H1 (cell line): ENCODE data around the gene AGAP1. TPM values are rescaled to one million over a fixed set of nuclear protein-coding genes. Genes with fewer than 3 reads are reported as not detected.

Experiments
- CTCF ChIA-PET: fragments of 300-600 bp; sonication (Branson Sonifier 250); formaldehyde crosslinking; loops from one replicate; lab custom pipeline; 2021; ENCODE audit not compliant: partially characterized antibody; lab: Charles Lee
- POLR2A ChIA-PET: fragments of 300-600 bp; sonication (Branson Sonifier 250); formaldehyde crosslinking; loops from one replicate; lab custom pipeline; 2021; ENCODE audit warnings: inconsistent platforms; ENCODE audit not compliant: partially characterized antibody; lab: Charles Lee
- DNase-seq, 2 experiments: peaks; one replicate each; pipeline versions ENCODE4 v3.0.0 to v3.0.0-alpha.2; 2010 to 2022; ENCODE audit warnings: low spot score in 2 of 2, low read depth in 1 of 2, mixed read lengths in 1 of 2
- FAIRE-seq: peaks from 2 replicates; lab custom pipeline; 2011; peaks lifted over from hg19 to GRCh38; lab: Jason Lieb, UNC
- H2AFZ ChIP-seq: 2 replicates; pipeline ENCODE4 v1.8.1; 2012; ENCODE audit warnings: low read length, inconsistent platforms
- H2AK5ac ChIP-seq: 2 replicates; pipeline ENCODE4 v1.6.1; 2013; ENCODE audit warnings: low read depth, low read length
- H2BK120ac ChIP-seq: replicated peaks from 2 replicates; pipeline ENCODE3; 2013; ENCODE audit warnings: low read depth, low read length, inconsistent platforms
- H2BK12ac ChIP-seq: 2 replicates; pipeline ENCODE4 v1.6.1; 2013; ENCODE audit warnings: low read depth, low read length
- H2BK15ac ChIP-seq: 2 replicates; pipeline ENCODE4 v1.6.1; 2013; ENCODE audit warnings: low read length
- H2BK20ac ChIP-seq: 2 replicates; pipeline ENCODE4 v1.6.1; 2013; ENCODE audit warnings: low read length
- H2BK5ac ChIP-seq: 2 replicates; pipeline ENCODE4 v1.6.1; 2013; ENCODE audit warnings: low read depth, low read length
- H3K14ac ChIP-seq: 2 replicates; pipeline ENCODE4 v1.6.1; 2013; ENCODE audit warnings: inconsistent platforms; ENCODE audit not compliant: insufficient read length
- H3K18ac ChIP-seq: 2 replicates; pipeline ENCODE4 v1.6.1; 2013; ENCODE audit warnings: low read length; ENCODE audit errors: extremely low read depth
- H3K23ac ChIP-seq: 2 replicates; pipeline ENCODE4 v1.6.1; 2013; ENCODE audit warnings: inconsistent platforms; ENCODE audit not compliant: insufficient read length
- H3K23me2 ChIP-seq: 2 replicates; pipeline ENCODE4 v1.6.1; 2013; ENCODE audit warnings: low read depth, low read length
- H3K27ac ChIP-seq: 2 replicates; pipeline ENCODE4 v1.6.1; 2011; ENCODE audit warnings: low read depth, low read length, inconsistent platforms
- H3K27me3 ChIP-seq, 4 experiments: replicated peaks in 1 of 4; 1 replicate in 1 of 4; 2 replicates in 3 of 4; pipeline versions ENCODE4 v1.6.1 to v1.8.1; 2011 to 2013; ENCODE audit warnings: low read length in 3 of 4, mild to moderate bottlenecking in 3 of 4, inconsistent platforms in 2 of 4, mixed read lengths in 2 of 4, moderate library complexity in 1 of 4; ENCODE audit not compliant: control insufficient read depth in 3 of 4, insufficient read depth in 3 of 4; ENCODE audit errors: extremely low read depth in 1 of 4
- H3K36me3 ChIP-seq, 4 experiments: 2 replicates each; pipeline versions ENCODE4 v1.6.1 to v1.8.1; 2011 to 2013; ENCODE audit warnings: mild to moderate bottlenecking in 4 of 4, low read length in 3 of 4, moderate library complexity in 2 of 4, control low read depth in 1 of 4, inconsistent platforms in 1 of 4; ENCODE audit not compliant: insufficient read depth in 4 of 4, control insufficient read depth in 2 of 4
- H3K4ac ChIP-seq: replicated peaks from 2 replicates; pipeline ENCODE3; 2013; ENCODE audit warnings: low read length, low read depth, mixed read lengths, inconsistent platforms; ENCODE audit not compliant: insufficient read length
- H3K4me1 ChIP-seq, 4 experiments: replicated peaks in 1 of 4; 1 replicate in 1 of 4; 2 replicates in 3 of 4; pipeline versions ENCODE4 v1.6.1 to v1.8.1; 2011 to 2013; ENCODE audit warnings: low read length in 3 of 4, inconsistent platforms in 2 of 4, mixed read lengths in 1 of 4; ENCODE audit not compliant: insufficient read depth in 4 of 4, control insufficient read depth in 3 of 4
- H3K4me2 ChIP-seq, 2 experiments: 2 replicates each; pipeline versions ENCODE4 v1.6.1 to v1.8.1; 2011 to 2013; ENCODE audit warnings: low read depth in 2 of 2, low read length in 2 of 2, control low read depth in 1 of 2, inconsistent platforms in 1 of 2, mild to moderate bottlenecking in 1 of 2; ENCODE audit not compliant: insufficient read depth in 1 of 2
- H3K4me3 ChIP-seq, 4 experiments: fragments of 200-600, 300-600 bp in 1 of 4; sonication (generic), shearing (Covaris generic), sonication (Bioruptor Twin) in 1 of 4; 2 replicates each; pipeline versions ENCODE4 v1.5.1 to v1.8.1; 2011 to 2016; ENCODE audit warnings: low read length in 4 of 4, low read depth in 3 of 4, control low read depth in 2 of 4, inconsistent platforms in 2 of 4, mild to moderate bottlenecking in 2 of 4, mixed read lengths in 1 of 4, moderate library complexity in 1 of 4; ENCODE audit not compliant: insufficient read depth in 2 of 4; ENCODE audit errors: extremely low read depth in 1 of 4
- H3K56ac ChIP-seq: replicated peaks from 2 replicates; pipeline ENCODE3; 2013; ENCODE audit warnings: low read depth, mild to moderate bottlenecking, mixed read lengths, low read length, inconsistent platforms; ENCODE audit not compliant: insufficient read length
- H3K79me1 ChIP-seq: 2 replicates; pipeline ENCODE4 v1.6.1; 2013; ENCODE audit warnings: low read depth, low read length, control low read depth
- H3K79me2 ChIP-seq, 2 experiments: 2 replicates each; pipeline versions ENCODE4 v1.6.1 to v1.8.1; 2012 to 2013; ENCODE audit warnings: low read length in 2 of 2, mild to moderate bottlenecking in 2 of 2, inconsistent platforms in 1 of 2; ENCODE audit not compliant: insufficient read depth in 2 of 2, control insufficient read depth in 1 of 2
- H3K9ac ChIP-seq, 4 experiments: replicated peaks in 1 of 4; 1 replicate in 1 of 4; 2 replicates in 3 of 4; pipeline versions ENCODE4 v1.6.1 to v1.8.1; 2011 to 2013; ENCODE audit warnings: low read depth in 3 of 4, low read length in 3 of 4, control low read depth in 2 of 4, mild to moderate bottlenecking in 2 of 4, moderate library complexity in 2 of 4, inconsistent platforms in 1 of 4; ENCODE audit errors: extremely low read depth in 1 of 4
- H3K9me3 ChIP-seq, 2 experiments: 2 replicates each; pipeline versions ENCODE4 v1.6.1 to v1.8.1; 2012 to 2013; ENCODE audit warnings: mild to moderate bottlenecking in 2 of 2, moderate library complexity in 2 of 2, control low read depth in 1 of 2, inconsistent platforms in 1 of 2, low read depth in 1 of 2, low read length in 1 of 2, mixed read lengths in 1 of 2; ENCODE audit not compliant: insufficient read depth in 2 of 2
- H4K20me1 ChIP-seq, 2 experiments: replicated peaks in 1 of 2; 2 replicates each; pipeline versions ENCODE3 to v1.8.1; 2011 to 2013; ENCODE audit warnings: inconsistent platforms in 2 of 2, low read length in 2 of 2, mild to moderate bottlenecking in 1 of 2; ENCODE audit not compliant: insufficient read depth in 2 of 2, control insufficient read depth in 1 of 2
- H4K5ac ChIP-seq: 2 replicates; pipeline ENCODE4 v1.6.1; 2013; ENCODE audit warnings: low read length, low read depth, mixed read lengths, inconsistent platforms; ENCODE audit not compliant: insufficient read length
- H4K8ac ChIP-seq: 2 replicates; pipeline ENCODE4 v1.8.0; 2013; ENCODE audit warnings: mild to moderate bottlenecking, moderate library complexity, low read length, inconsistent platforms; ENCODE audit not compliant: insufficient read depth; ENCODE audit errors: extremely low read depth
- H4K91ac ChIP-seq: replicated peaks from 2 replicates; pipeline ENCODE3; 2013; ENCODE audit warnings: low read length, mixed read lengths, inconsistent platforms; ENCODE audit not compliant: insufficient read length
- BACH1 ChIP-seq: IDR thresholded peaks from 2 replicates; pipeline ENCODE4 v1.6.1; 2012; ENCODE audit warnings: low read length, improper control_type of control experiment
- KDM4A ChIP-seq: IDR thresholded peaks from one replicate; pipeline ENCODE4 v1.7.1; 2012; ENCODE audit warnings: low read depth, mild to moderate bottlenecking, moderate library complexity, low read length, inconsistent platforms; ENCODE audit not compliant: severe bottlenecking
- PHF8 ChIP-seq: fragments of 200-600 bp; sonication (generic); conservative IDR thresholded peaks from 2 replicates; pipeline ENCODE4 v1.7.1; 2012; ENCODE audit warnings: low read depth, mild to moderate bottlenecking, inconsistent platforms, low read length, moderate library complexity
- TCF12 ChIP-seq: IDR thresholded peaks from 2 replicates; pipeline ENCODE4 v1.6.1; 2011; ENCODE audit warnings: low read depth, mild to moderate bottlenecking, low read length
- TEAD4 ChIP-seq: IDR thresholded peaks from 2 replicates; pipeline ENCODE4 v1.6.1; 2012; ENCODE audit warnings: low read depth, low read length, inconsistent platforms, mixed read lengths
- WGBS, 2 experiments: shearing (Covaris generic) in 1 of 2; methylation state at CpG; one replicate each; pipeline versions ENCODE4 v1.1.6 to v1.1.7; 2013 to 2015; ENCODE audit warnings: low lambda C conversion rate in 2 of 2, mixed read lengths in 2 of 2, inconsistent platforms in 1 of 2, low coverage in 1 of 2, missing lambda C conversion rate in 1 of 2; ENCODE audit not compliant: insufficient replicate concordance in 2 of 2, insufficient coverage in 1 of 2, insufficient read length in 1 of 2; ENCODE audit errors: extremely low coverage in 1 of 2, missing lambda C conversion rate in 1 of 2; 5-methylcytosine and 5-hydroxymethylcytosine counted together
- polyA plus RNA-seq, 7 experiments: library from polyadenylated mRNA; depleted of rRNA in 3 of 7; stranded (reverse) in 5 of 7; unstranded in 2 of 7; fragments of >200 nt in 5 of 7; fragments of 200-250 nt in 2 of 7; gene quantifications; 1 replicate in 5 of 7; 2 replicates in 1 of 7; 4 replicates in 1 of 7; pipeline versions ENCODE4 v1.2.1 to v1.2.3, GENCODE V29; 2011 to 2013; ENCODE audit warnings: missing spikeins in 2 of 7, mixed read lengths in 2 of 7
- total RNA-seq: library from RNA; stranded (reverse); fragmentation: NEBNext Ultra II Directional; extraction: Animal tissue kit (Norgen Biotek cat#: 25700); gene quantifications from 2 replicates; pipeline ENCODE4 v1.2.1, GENCODE V29; 2021

AGAP1 gene
- total and polyA plus RNA-seq, 2 of the 8 experiments (the other 6 are each of a cell fraction or from before 2014, with no cell fraction given): 18.1 to 39.4 TPM

DNA sequence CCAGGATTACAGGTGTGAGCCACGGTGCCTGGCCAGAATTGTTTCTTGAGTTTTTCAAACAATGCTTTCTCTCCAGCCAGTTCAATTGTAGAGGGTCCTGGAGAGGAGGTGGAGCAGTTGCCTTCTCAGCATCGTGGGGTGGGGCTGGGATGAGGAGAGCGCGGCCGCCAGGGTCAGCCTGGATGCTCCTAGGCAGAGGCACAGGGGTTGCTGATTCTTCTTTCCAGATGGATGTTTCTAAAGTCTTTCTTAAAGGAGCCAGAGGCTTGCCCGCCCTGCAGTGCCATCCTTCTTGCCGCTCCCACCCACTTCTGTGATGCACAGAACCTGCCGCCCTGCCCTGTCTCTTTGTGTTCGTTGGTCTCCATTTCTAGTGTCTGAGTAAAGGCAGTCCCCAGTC, 61.1 kb downstream of the AGAP1 start:
- 93% methylated on average over 9 of the region's 9 CpGs; no CpG with 5 or more reads in 1 of the 2 experiments for WGBS, 2 experiments
- no peaks in the 10 kb centered on the region for H3K27me3 ChIP-seq
- H2BK5ac ChIP-seq: no peak overlapping the region
- H2AK5ac ChIP-seq: 0 out of 2 replicates have a peak overlapping the region, but pooled peaks have one; percentile 28
- H2BK15ac ChIP-seq: no peak overlapping the region
- no peak overlapping the region for H2BK20ac ChIP-seq
- no peak overlapping the region for H3K4me3 ChIP-seq
- POLR2A ChIA-PET: no interaction called here
- H3K56ac ChIP-seq: no peak overlapping the region
- CTCF ChIA-PET: interaction anchor here (0.7 to 1.1 kb wide), 2 partner anchors 54 to 58 kb away, joined by 3 read pairs; no protein-coding TSS in a partner anchor
- H3K4me1 ChIP-seq: peaks cover 0 to 14% (median 4%) of the 10 kb centered on the region in 4 experiments; a peak in 4 of 7 replicates
- H3K36me3 ChIP-seq: no peaks in the 10 kb centered on the region
- H2BK12ac ChIP-seq: no peak overlapping the region
- H4K91ac ChIP-seq: no peak overlapping the region
- no peak overlapping the region for H3K4ac ChIP-seq
- H3K79me2 ChIP-seq: peaks cover 0 to 88% of the 10 kb centered on the region in 2 experiments; a peak in 2 of 4 replicates
- no peak overlapping the region for H2BK120ac ChIP-seq
- H4K8ac ChIP-seq: no peak overlapping the region
- H3K23me2 ChIP-seq: no peaks in the 10 kb centered on the region
- H3K9ac ChIP-seq: no peak overlapping the region
- no peak for DNase-seq
- no peak overlapping the region for H3K14ac ChIP-seq
- no peak overlapping the region for H3K18ac ChIP-seq
- FAIRE-seq: no peak
- no peak overlapping the region for H3K23ac ChIP-seq
- no peak overlapping the region for H2AFZ ChIP-seq
- no peak overlapping the region for H4K5ac ChIP-seq
- no peak overlapping the region for H3K4me2 ChIP-seq
- H3K9me3 ChIP-seq: no peaks in the 10 kb centered on the region
- H4K20me1 ChIP-seq: peaks cover 2 to 35% of the 10 kb centered on the region in 2 experiments
- no peak overlapping the region for H3K27ac ChIP-seq
- peaks cover 29% of the 10 kb centered on the region for H3K79me1 ChIP-seq
- TF ChIP-seq KDM4A (no peak), BACH1 (no peak), TCF12 (no peak), TEAD4 (no peak), PHF8 (no peak)
